NOMO-1 (cell line): ENCODE data around the gene TMEM43.

Experiments
- DNase-seq, 2 experiments: peaks; one replicate each; lab custom pipeline; 2025; ENCODE audit not compliant: unreplicated experiment in 2 of 2; lab: John Stamatoyannopoulos, UW

TMEM43 gene

GRCh38 chr3:14148041-14148985, 23.5 kb downstream of the TMEM43 start:
- DNase-seq, result no peak

GRCh38 chr3:14150078-14150477, 25.2 kb downstream of the TMEM43 start:
- no peak for DNase-seq

GRCh38 chr3:14150491-14151230, 25.8 kb downstream of the TMEM43 start:
- DNase-seq, result no peak

GRCh38 chr3:14151471-14152083, 26.7 kb downstream of the TMEM43 start:
- no peak for DNase-seq

- DNase-seq, result no peak
Measured at GRCh38 chr3:14152233-14152962, 27.5 kb downstream of the TMEM43 start.

- DNase-seq, result no peak
Measured at GRCh38 chr3:14152963-14153355, 28.1 kb downstream of the TMEM43 start.

- no peak for DNase-seq
Measured at GRCh38 chr3:14153663-14154062, 28.8 kb downstream of the TMEM43 start.

GRCh38 chr3:14154276-14154675, 29.4 kb downstream of the TMEM43 start:
- no peak for DNase-seq

GRCh38 chr3:14154895-14155440, 30.1 kb downstream of the TMEM43 start:
- DNase-seq, result no peak

- no peak for DNase-seq
Measured at GRCh38 chr3:14156201-14156600, 31.3 kb downstream of the TMEM43 start.

- DNase-seq, result no peak
Measured at GRCh38 chr3:14156843-14157561, 32.1 kb downstream of the TMEM43 start.

GRCh38 chr3:14157951-14158350, 33.1 kb downstream of the TMEM43 start:
- DNase-seq, result no peak

GRCh38 chr3:14158370-14158769, 33.5 kb downstream of the TMEM43 start:
- no peak for DNase-seq

- DNase-seq, result no peak
Measured at GRCh38 chr3:14159426-14159825, 34.6 kb downstream of the TMEM43 start.

- no peak for DNase-seq
Measured at GRCh38 chr3:14161282-14161681, 36.4 kb downstream of the TMEM43 start.

GRCh38 chr3:14162178-14162577, 37.3 kb downstream of the TMEM43 start:
- DNase-seq, result no peak

GRCh38 chr3:14166877-14167603, 42.2 kb downstream of the TMEM43 start:
- DNase-seq, result no peak

- DNase-seq, result no peak
Measured at GRCh38 chr3:14169435-14169834, 44.6 kb downstream of the TMEM43 start.

GRCh38 chr3:14169871-14170270, 45.0 kb downstream of the TMEM43 start:
- DNase-seq, result no peak
